GM19023 (cell line): ENCODE data around the gene LIMA1.
"Not testable (repeated sequence)": the region's sequence is repeated elsewhere in the genome, so short reads cannot be mapped to it uniquely, and the experiment has no call there.

Experiments used
- ATAC-seq: cut with Tn5 transposase; IDR thresholded peaks from one replicate; pipeline ENCODE4 v1.9.1; 2021; ENCODE audit warnings: mild to moderate bottlenecking, moderate library complexity; ENCODE audit not compliant: unreplicated experiment

LIMA1 gene

DNA sequence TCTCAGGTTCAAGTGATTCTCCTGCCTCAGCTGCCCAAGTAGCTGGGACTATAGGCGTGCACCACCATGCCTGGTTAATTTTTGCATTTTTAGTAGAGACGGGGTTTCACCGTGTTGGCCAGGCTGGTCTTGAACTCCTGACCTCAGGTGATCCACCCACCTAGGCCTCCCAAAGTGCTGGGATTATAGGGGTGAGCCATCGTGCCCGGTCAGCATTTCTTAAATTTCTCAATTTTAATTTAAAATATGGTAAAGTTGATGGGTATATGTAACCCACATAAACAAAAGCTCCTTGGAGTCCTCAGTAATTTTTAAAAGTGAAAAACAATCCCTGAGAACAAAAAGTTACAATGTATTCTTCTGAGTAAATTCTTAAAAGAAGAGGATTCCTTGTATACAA is 128.4 kb downstream of the LIMA1 start:
- ATAC-seq, result not testable (repeated sequence)

DNA sequence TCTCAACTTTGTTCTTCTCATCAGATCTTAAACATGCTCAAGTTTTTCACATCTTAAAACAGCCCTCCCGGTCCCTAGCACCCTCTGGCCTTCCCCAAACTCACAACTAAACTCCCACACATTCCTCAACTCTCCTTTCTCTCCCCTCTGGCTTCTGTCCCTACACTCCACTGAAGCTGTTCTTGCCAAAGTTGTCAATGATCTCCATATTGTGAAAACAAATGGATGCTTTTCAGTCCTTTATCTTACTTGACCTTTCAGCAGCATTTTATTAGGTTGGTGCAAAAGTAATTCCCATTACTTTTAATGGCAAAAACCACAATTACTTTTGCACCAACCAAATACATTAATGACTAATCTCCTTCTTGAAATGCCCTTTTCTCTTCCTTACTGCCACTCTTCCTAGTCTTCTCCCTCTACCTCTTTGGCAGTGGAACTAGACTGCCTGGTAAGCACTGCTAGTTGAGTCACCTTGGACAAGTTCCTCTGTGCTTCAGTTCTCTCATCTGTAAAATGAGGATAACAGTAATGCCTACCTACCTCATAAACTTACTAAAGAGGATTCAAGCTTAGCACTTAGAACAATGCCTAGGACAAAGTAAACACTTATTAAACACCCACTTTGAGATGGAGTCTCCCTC is 132.2 kb downstream of the LIMA1 start:
- ATAC-seq, result no peak

DNA sequence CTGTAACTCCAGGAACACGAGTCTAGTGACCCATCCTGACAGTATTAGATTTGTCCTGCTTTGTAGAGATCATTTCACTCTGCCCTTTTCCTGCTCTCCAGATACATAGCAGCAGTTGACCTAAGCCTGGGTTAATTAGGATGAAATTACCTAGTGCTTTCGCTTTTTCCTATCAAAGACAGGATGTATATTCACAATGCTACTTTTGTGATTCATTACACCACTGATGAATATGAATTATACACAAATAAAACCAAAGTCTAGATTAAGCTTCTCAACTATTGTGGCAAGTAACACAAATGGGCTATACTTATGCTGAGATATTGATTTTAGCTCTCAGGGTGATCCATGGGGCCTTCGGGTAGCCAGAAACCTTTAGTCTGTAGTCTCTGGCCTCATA is 134.0 kb downstream of the LIMA1 start:
- ATAC-seq, result no peak

DNA sequence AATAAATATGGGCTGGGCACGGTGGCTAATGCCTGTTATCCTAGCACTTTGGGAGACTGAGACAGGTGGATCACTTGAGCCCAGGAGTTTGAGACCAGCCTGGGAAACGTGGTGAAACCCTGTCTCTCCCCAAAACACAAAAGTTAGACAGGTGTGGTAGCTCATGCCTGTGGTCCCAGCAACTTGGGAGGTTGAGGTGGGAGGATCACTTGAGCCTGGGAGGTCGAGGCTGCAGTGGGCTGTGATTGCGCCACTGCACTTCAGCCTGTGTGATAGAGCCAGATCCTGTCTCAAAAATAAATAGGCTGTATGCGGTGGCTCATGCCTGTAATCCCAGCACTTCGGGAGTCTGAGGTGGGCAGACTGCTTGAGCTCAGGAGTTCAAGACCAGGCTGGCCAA is 135.3 kb downstream of the LIMA1 start:
- not testable (repeated sequence) for ATAC-seq

DNA sequence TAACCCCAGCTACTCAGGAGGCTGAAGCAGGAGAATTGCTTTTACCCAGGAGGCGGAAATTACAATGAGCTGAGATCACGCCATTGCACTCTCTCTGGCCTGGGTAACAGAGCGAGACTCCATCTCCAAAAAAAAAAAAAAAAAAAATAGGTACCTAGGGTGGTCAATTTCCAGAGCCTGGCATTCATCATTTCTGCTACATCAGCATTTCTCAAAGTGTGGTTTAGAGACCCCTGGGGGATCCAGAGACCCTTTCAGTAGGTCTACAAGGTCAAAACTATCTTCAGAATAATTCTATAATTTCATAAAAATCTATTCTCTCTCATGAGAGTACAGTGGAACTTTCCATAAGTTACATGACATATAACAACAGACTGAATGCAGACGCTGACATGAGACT is 136.0 kb downstream of the LIMA1 start:
- ATAC-seq, result no peak

DNA sequence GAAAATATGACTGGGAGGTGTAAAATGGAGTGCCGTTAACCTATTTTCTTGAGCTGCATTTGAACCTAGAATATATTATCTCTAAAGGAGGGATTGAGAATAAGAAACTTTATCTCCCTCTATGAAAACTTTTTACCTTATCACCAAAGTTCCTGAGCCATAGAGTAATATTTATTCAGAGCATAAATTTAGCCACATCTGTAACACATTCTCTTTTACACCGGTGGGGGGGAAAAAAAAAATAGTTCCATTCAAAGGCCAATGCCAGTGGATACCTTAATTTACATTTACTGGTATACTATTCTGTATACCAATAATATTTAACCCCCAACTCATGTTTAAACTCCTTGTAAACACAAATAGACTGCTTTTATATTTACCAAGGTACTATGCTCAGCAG is 137.9 kb downstream of the LIMA1 start:
- no peak for ATAC-seq

DNA sequence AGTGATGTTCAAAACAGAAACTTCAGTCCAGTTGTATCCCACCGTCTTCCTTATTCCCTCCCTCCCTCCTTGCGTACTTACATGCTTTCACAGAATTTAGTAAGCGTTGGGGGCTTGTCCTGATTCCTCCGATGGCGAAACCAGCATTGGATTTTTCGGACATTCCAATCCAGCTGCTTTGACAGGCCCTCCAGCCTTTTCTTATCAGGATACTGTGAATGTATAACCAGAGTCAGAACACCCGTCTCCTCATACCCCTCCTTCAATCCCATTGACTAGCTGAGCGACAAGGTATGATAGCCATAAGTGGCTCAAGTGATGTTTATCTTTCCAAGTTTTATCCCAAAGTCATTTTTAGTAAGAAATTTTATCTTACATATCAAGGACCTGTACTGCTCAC is 140.3 kb downstream of the LIMA1 start:
- no peak for ATAC-seq

DNA sequence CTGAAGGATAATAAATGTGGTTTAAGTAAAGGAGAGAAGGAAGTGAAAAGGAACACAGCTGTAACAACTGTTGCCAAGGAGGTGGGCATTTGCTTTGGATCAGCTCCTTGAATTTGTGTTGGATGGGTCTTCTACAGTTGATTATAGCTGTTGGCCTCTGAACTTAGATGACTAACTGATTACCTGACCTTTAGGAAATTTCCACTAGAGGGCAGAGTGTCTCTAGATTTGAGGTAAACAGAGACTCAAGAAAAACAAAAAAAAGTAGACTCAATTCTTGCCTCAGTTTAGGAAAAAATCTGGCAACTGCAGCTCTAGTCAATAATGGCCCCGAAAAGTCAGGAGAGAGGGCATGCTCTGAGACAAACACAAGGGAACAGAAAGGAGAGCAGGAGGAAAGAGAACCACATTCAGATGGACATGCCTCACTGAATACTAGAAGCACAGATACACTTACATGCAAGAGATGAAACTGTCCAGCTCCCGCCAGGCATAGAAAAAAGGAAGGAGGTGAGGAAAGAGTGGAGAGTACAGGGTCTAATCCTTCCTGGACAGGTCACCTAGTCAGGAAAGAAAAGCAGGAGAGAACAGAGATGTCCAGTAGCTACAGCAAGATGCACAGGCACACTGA is 150.7 kb downstream of the LIMA1 start:
- ATAC-seq, result no peak

DNA sequence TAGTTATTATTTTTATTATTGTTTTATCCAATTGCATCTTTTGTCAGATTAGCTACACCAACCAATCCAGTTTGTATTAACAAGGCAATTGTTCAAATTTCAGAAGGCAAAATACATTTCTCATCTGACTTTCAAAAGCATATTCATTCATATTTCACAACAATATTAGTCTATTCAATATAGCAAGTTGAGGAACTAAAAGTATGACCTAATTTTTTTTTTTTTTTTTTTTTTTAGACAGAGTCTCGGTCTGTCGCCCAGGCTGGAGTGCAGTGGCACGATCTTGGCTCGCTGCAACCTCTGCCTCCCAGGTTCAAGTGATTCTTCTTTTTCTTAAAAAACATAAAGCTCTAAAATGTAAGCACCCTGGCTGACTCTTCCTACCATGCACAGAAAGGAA is 154.0 kb downstream of the LIMA1 start:
- ATAC-seq, result no peak

DNA sequence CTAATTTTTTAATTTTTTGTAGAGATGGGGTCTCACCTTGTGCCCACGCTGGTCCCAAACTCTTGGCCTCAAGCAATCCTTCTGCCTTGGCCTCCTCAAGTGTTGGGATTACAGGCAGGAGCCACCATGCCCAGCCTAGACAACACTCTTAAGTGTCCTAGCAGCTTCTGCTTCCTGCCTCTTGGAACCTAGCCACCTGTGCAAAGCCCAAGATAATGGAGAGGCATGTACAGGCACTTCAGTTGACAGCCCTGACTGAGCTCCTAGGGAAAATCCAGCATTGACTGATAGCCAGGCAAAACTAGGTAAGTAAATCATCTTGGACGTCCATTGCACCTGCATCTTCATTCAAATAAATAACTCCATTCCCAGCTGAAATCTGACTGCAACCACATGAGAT is 155.8 kb downstream of the LIMA1 start:
- no peak for ATAC-seq
